Neuron (in vitro differentiated cells): ENCODE data around the gene NUB1.

Experiments used
- H2AFZ ChIP-seq: one replicate; pipeline ENCODE4 v1.6.1; 2013; ENCODE audit warnings: low read depth, mild to moderate bottlenecking, inconsistent platforms, low read length, moderate library complexity
- H3K27me3 ChIP-seq: one replicate; pipeline ENCODE4 v1.6.1; 2013; ENCODE audit warnings: low read length; ENCODE audit not compliant: insufficient read depth
- H3K36me3 ChIP-seq: one replicate; pipeline ENCODE4 v1.6.1; 2013; ENCODE audit warnings: low read length; ENCODE audit not compliant: insufficient read depth
- H3K4me1 ChIP-seq: one replicate; pipeline ENCODE4 v1.6.1; 2013; ENCODE audit warnings: low read length; ENCODE audit not compliant: insufficient read depth
- H3K4me3 ChIP-seq: 2 replicates; pipeline ENCODE4 v1.5.1; 2013; ENCODE audit warnings: mild to moderate bottlenecking, low read length, moderate library complexity
- H3K9me3 ChIP-seq: one replicate; pipeline ENCODE4 v1.6.1; 2013; ENCODE audit warnings: low read length

The NUB1 gene

DNA sequence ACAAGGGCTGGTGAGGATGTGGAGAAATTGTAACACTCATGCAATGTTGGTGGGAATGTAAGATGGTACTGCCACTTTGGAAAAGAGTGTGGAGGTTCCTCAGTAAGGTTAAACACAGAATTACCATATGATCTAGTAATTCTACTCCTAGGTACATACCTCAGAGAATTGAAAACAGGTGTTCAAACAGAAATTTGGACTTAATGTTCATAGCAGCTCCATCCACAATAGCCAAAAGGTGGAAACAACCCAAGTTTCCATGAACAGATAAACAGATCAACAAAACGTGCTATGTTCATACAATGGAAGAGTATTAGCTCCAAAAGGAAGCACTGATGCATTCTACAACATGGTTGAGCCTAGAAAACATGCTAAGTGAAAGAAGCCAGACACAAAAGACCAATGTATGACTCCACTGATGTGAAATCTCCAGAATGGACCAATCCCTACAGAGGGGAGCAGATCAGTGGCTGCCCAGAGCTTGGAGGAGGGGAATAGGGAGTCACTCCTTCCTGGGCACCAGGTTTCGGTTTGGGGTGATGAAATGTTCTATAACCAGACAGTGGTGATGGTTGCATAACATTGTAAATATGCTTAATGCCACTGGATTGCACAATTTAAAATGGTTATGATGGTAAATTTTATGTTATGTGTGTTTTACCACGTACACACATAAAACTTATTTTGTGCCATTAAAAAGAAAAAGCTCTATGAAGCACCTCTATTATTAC lies 73.9 kb downstream of the NUB1 start:
- H3K27me3 ChIP-seq = no peaks in the 10 kb centered on the region
- no peak overlapping the region for H2AFZ ChIP-seq
- H3K36me3 ChIP-seq = no peaks in the 10 kb centered on the region
- no peak overlapping the region for H3K4me3 ChIP-seq
- H3K9me3 ChIP-seq = no peaks in the 10 kb centered on the region
- H3K4me1 ChIP-seq = peaks cover 14% of the 10 kb centered on the region

DNA sequence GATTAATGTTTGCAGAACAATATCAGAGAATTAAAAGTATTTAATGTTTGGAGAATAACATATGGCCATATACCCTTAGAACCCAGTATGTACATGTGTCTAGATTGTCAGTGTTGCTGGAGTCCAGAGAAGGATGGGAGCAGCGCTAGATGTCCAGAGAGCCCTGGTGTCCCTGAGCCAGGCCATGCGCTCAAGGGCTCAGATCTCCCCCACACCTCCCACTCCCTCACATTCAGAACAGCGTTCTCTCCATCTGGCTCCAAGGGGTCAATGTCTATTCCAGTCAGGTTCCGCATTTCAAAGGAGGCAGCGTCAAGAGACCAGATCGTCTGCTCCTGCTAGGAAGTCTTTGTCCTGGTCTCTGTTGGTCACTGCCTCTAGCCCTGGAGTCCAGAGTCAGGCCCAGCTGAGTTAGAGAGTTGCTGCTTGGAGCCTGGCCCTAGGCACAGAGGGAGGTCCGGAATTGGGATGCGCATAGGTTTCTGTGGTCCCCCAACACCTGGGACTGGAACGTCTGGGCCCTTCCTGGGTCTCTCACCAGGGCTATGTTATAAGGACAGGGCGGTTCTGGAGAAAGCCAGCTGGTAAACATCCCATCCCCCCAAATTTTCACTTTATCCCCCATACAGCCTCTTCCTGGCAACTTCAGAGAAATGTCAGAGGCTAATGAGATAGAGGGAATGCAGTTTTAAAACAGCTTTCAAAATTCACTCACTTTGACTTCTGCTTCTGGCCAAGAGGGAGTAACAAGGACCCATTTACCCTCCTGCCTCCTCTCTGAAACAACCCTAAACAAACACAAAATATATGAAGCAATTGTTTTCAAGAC lies 74.7 kb downstream of the NUB1 start:
- no peaks in the 10 kb centered on the region for H3K9me3 ChIP-seq
- no peak overlapping the region for H2AFZ ChIP-seq
- peaks cover 12% of the 10 kb centered on the region for H3K4me1 ChIP-seq
- H3K27me3 ChIP-seq = no peaks in the 10 kb centered on the region
- H3K36me3 ChIP-seq = no peaks in the 10 kb centered on the region
- H3K4me3 ChIP-seq = no peak overlapping the region

DNA sequence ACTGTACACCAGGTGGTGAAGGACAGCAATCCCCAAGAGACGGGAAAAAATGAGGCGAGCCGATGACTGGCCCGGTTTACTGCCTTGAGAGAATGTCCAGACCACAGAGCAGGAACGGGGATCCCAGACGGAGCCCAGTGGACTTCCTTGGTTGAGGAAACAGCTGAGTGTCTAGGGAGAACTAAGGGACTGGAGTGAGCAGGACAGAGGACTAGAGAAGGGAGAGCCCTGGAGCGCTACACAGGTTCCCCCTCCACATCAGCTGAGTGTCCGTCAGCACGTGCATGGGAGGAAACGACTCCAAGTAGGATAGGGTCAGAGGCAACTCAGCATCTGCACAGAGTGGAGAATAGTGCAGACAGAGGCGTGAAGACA lies 75.3 kb downstream of the NUB1 start:
- Histone ChIP-seq H3K9me3 (peaks cover 4% of the 10 kb centered on the region), H3K4me3 (no peak overlapping the region), H2AFZ (no peak overlapping the region), H3K36me3 (no peaks in the 10 kb centered on the region), H3K4me1 (peaks cover 12% of the 10 kb centered on the region), H3K27me3 (peaks cover 2% of the 10 kb centered on the region)

DNA sequence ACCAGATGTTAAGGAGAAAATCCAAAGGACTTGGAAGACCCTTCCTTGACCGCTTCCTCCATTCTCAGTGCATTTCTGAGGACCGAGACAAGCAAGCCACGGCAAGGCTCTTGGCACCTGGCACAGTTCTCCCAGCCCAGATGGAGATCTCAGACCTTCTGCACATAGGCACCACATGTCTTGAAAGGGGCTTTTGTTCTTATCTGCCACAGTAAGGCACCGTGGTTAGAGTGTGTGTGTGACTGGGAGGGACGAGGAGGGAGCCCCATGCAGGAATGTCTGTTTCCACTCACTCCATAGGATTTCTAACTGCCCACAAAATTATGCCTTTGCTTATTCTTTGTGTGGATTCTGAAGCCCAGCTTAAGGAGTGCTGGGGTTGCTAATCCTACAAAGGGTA lies 78.5 kb downstream of the NUB1 start:
- Histone ChIP-seq H3K4me1 (peaks cover 12% of the 10 kb centered on the region), H3K9me3 (peaks cover 5% of the 10 kb centered on the region), H3K4me3 (no peak overlapping the region), H2AFZ (no peak overlapping the region), H3K27me3 (peaks cover 3% of the 10 kb centered on the region), H3K36me3 (no peaks in the 10 kb centered on the region)

DNA sequence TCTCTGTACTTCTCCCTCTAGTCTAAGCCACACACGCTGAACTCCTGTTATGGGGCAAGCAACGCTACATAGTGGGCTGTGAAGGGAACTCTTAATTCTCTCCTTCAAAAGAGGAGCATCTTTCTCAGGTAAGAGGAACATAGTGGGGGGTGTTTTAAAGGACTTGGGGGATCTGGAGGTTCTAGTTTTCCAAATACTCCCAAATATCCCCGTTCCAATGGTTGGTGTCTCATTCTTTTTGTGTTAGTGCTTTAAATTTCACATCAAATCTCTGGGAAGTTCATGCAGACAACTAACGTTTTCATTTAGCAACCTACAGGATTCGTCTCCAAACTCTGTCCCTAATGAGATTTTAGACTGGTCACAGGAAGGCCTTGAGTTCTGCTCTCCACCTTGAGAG lies 80.6 kb downstream of the NUB1 start:
- Histone ChIP-seq H3K36me3 (no peaks in the 10 kb centered on the region), H3K9me3 (peaks cover 5% of the 10 kb centered on the region), H3K27me3 (peaks cover 3% of the 10 kb centered on the region), H3K4me3 (no peak overlapping the region), H2AFZ (no peak overlapping the region), H3K4me1 (no peaks in the 10 kb centered on the region)

DNA sequence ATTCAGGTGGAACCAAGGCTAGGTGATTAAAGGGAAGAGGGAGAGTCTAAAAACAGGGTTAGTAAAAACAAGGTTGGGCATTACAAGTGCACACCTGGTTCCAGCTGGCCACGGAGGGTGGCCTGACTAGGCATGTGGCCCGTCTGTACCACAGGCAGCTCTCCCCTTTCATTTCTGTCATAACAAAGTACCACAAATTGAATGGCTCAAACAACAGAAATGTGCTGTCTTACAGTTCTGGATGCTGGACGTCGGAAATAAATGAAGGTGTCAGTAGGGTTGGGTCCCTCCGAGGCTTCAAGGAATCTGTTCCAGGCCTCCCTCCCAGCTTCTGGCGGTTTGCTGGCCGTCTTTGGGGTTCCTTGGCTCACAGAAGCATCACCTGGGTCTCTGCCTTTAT lies 81.6 kb downstream of the NUB1 start:
- Histone ChIP-seq H2AFZ (no peak overlapping the region), H3K4me1 (peaks cover under 1% of the 10 kb centered on the region), H3K27me3 (peaks cover 3% of the 10 kb centered on the region), H3K9me3 (peaks cover 5% of the 10 kb centered on the region), H3K36me3 (no peaks in the 10 kb centered on the region), H3K4me3 (no peak overlapping the region)

DNA sequence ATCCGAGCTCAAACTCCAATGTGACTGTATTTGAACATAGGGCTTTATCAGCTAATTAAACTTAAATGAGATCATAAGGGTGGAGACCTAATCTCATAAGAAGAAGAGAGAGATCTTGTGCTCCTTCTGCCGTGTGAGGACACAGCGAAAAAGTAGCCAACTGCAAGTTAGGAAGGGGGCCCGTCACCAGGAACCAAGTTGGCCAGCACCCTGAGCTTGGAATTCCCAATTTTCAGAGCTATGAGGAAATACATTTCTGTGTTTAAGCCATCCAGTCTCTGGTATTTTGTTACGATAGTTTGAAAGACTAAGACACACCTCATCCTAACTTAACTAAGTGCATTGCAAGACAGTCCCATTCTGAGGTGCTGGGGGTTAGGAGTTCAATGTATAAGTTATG lies 82.3 kb downstream of the NUB1 start:
- no peaks in the 10 kb centered on the region for H3K36me3 ChIP-seq
- H3K4me3 ChIP-seq = no peak overlapping the region
- no peak overlapping the region for H2AFZ ChIP-seq
- H3K9me3 ChIP-seq = peaks cover 5% of the 10 kb centered on the region
- H3K4me1 ChIP-seq = peaks cover 8% of the 10 kb centered on the region
- H3K27me3 ChIP-seq = peaks cover 3% of the 10 kb centered on the region

DNA sequence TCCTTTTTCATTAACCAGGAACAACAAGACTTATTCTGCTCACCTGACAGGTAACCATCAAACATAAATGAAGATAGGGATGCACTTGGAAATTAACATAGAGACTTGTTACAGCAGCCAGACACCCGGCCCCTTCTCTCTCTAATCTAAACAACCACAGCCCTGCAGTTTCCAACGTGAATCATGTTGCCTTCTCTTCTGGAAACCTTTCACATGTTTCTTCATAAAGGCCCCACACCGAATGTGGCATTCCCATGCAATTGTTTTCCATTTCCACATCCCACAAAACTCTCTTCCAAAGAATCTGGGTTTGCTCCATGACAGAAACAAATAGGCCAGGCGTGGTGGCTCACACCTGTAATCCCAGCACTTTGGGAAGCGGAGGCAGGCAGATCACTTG lies 83.2 kb downstream of the NUB1 start:
- H2AFZ ChIP-seq = no peak overlapping the region
- peaks cover 11% of the 10 kb centered on the region for H3K4me1 ChIP-seq
- H3K4me3 ChIP-seq = no peak overlapping the region
- peaks cover 3% of the 10 kb centered on the region for H3K27me3 ChIP-seq
- H3K9me3 ChIP-seq = peaks cover 5% of the 10 kb centered on the region
- no peaks in the 10 kb centered on the region for H3K36me3 ChIP-seq

DNA sequence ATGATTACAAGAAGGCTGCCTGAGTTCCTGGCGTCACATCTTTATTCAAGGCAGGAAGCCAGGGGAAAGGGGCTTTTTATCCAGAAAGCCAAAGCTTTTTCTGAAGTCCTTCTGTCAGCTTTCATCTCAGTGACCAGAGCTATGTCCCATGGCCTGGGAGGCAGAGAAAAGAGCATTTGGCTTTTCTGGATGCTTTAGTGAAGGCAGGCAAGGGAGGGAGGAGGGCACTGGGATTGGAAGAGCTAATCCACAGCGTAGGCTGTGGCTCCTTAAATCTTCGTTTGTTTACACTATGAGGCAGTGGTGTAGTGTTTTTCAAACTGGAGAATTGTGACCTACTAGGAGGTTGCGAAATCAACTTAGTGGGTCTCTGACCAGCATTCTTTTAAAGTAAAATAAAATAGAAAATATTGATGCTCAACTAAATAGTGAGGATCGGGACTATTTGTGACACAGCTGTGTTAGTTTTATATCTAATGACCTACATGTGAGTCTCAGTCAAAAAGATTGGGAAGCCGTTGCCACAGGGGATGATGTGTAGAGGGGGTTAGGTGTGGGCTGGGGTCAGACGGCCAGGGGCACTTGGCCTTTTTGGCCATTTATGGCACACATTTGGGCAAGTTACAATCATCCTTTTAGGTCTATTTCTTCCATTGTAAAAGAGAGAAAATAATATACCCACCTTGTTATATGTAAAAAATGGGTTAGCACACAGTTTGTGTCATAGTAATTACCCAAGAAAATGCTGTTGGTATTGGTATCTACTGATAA lies 84.2 kb downstream of the NUB1 start:
- Histone ChIP-seq H3K36me3 (no peaks in the 10 kb centered on the region), H3K4me3 (no peak overlapping the region), H3K9me3 (peaks cover 5% of the 10 kb centered on the region), H3K27me3 (peaks cover 3% of the 10 kb centered on the region), H2AFZ (no peak overlapping the region), H3K4me1 (peaks cover 11% of the 10 kb centered on the region)

DNA sequence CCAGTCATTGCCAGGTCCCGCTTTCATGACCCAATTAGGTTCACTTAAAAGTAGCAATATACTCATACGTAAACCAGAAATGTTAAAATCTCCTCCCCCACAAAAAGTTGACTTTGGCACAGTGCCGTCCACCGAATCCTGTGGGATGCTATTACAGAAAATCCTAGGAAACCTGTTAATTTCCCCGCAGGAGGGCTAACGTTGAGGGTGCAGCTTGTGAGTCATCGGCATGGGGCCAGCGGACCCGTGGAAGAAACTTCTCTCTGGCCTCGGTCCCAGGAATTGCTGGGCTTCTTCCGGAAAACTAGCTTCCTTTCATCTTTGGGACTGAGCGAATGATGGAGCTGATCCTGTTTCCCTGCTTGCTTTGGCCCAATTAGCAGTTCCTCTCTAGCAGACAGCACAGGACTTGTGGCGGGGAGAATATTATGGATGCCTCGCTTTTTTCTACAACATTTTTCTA lies 84.9 kb downstream of the NUB1 start:
- Histone ChIP-seq H2AFZ (no peak overlapping the region), H3K9me3 (peaks cover 5% of the 10 kb centered on the region), H3K4me1 (peaks cover 11% of the 10 kb centered on the region)

DNA sequence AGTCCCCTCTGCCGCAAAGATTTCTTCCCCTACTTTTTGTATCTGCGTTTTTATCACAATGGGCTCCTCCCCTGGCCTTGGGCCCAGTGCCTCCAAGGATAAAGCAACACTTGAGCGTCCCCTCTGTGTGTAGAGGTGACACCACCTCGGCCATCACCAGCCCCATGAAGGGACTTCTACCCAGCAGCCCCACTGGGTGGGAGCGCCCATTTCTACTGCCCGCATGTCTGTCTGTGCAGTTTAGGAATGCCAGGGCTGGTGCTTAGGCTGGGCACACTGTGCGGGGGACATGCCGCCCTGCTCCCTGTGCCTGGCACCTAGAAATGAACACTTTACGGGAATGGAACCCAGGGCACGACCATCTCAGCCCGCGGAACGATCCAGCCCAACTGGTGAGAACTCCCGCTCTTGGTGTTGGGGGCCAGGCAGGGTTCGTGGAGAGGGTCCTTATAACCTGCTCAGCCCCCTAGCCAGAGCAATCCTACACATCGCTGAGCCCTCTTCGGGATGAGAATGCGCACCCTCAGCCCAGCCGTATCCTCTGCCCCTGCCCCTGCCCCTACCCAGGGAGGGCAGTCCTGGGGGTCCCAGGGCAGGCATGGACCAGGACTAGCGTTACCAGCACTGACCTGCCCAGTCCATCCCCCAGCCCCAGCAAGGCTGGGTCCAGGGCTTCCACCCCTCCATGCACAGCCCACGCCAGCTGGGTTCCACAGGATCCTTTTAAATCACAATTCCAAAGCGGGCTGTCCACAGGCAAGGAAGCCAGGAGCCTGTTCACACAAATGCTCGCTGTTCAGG lies 85.5 kb downstream of the NUB1 start:
- H3K4me3 ChIP-seq = no peak overlapping the region

More for the DNA sequence above, 84.9 kb downstream of the NUB1 start:
- Histone ChIP-seq H3K27me3 (peaks cover 3% of the 10 kb centered on the region), H3K4me3 (no peak overlapping the region), H3K36me3 (no peaks in the 10 kb centered on the region)

DNA sequence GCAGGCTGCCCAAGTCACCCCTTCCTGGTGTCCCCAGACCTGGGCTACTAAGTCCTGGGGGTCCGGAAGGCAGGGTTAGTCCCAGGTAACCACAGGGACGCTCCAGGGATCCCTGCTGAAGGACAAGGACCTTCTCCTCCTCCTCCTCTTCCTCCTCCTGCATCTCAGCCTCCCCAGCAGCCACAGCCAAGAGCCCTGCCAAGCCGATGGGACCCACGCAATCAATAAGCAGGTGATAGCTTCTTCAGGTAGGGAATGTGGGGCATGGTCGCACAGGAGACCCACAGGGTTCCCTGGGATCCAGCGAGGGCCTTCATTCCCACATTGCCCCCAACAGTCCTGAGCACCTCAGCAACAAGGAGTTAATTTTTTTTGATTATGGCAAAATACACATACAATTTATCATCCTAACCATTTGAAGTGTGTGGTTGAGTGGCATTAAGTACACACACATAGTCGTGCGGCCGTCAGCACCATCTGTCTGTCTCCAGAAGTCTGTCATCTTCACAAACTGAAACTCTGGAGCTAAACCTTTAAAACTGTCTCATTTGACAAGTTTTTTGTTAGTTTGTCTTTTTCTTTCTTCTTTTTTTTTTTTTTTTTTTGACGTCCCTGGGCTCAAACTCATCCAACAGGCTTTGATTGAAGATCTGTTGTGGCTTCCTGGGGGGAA lies 86.2 kb downstream of the NUB1 start:
- H3K4me3 ChIP-seq = no peak overlapping the region
- no peaks in the 10 kb centered on the region for H3K9me3 ChIP-seq
- H2AFZ ChIP-seq = no peak overlapping the region
- H3K27me3 ChIP-seq = no peaks in the 10 kb centered on the region
- peaks cover 11% of the 10 kb centered on the region for H3K4me1 ChIP-seq
- no peaks in the 10 kb centered on the region for H3K36me3 ChIP-seq

More for the DNA sequence above, 85.5 kb downstream of the NUB1 start:
- no peaks in the 10 kb centered on the region for H3K9me3 ChIP-seq
- no peaks in the 10 kb centered on the region for H3K27me3 ChIP-seq
- H2AFZ ChIP-seq = no peak overlapping the region
- H3K36me3 ChIP-seq = no peaks in the 10 kb centered on the region
- H3K4me1 ChIP-seq = peaks cover 11% of the 10 kb centered on the region
